Kidney tubule cell (primary cell): ENCODE measurements around the gene EEF2K.

Source experiments
- DNase-seq: peaks from one replicate; pipeline ENCODE4 v3.0.0-alpha.2; 2018; ENCODE audit warnings: low spot score

Gene EEF2K

DNA sequence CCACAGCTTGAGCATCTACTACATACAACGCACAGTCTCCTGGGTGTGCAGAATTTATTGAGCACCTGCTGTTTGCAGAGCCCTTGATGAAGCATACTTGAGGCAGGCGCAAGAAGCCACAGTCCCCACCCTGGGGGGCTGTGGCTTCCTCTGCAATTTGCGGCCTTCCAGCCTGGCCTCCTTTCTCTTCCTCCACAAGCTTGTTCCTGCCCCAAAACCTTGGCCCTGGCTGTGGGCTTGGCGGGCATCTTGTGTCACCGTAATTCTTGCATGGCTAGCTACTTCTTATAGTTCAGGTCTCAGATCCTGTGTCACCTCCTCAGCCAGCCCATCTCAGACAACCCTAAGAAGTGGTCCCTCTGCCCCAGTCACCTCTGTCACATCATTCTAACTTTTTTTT lies 47.2 kb downstream of the EEF2K start:
- DNase-seq: no peak

DNA sequence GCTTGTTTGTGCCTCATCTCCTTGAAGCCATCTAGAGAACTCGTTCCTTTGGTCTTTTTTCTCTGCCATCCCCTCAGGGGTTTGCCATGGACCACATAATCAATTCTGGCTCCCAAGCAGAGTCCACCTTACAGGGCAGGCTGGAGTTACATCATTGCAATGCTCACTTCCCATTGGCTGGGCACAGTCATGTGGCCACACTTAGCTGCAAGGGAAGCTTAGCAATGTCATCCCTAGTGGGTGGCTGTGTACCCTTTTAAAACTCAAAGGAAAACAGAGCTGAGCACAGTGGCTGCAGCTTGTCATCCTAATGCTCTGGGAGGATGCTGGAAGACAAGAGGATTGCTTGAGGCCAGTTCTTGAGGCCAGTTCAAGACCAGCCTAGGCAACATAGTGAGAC lies 49.3 kb downstream of the EEF2K start:
- no peak for DNase-seq

DNA sequence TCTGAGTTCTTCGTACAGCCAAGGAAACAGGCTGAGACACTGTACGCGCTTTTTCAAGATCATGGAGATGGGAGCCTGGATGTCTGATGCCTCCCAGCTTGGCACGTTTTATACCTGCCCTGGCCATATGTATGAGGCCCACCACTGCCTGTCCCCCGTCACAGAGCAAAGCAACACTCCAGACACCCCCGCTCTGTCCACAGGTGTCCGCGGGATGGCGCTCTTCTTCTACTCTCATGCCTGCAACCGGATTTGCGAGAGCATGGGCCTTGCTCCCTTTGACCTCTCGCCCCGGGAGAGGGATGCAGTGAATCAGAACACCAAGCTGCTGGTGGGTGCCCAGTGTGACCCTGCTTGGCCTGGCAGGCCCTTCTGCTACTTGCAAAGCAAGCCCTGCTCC lies 51.4 kb downstream of the EEF2K start:
- DNase-seq: no peak

DNA sequence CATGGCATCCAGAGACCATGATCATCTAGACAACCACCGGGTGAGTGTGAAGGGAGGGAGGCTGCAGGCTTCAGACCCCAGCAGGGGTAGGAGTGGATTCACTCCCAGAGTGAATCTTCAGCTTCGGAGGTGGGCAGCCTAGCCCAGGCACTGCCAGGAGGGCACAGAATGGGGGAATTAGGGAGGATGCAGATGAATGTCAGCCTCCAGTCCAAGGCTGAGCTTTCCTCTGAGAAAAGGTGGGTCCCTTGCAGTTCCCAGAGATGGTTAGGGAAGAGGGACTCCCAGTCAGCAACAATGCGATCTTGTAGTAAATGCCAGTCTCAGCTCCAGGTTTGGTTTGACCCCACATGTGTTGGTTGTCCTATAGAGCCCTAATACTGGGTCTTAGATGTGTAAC lies 54.4 kb downstream of the EEF2K start:
- no peak for DNase-seq

DNA sequence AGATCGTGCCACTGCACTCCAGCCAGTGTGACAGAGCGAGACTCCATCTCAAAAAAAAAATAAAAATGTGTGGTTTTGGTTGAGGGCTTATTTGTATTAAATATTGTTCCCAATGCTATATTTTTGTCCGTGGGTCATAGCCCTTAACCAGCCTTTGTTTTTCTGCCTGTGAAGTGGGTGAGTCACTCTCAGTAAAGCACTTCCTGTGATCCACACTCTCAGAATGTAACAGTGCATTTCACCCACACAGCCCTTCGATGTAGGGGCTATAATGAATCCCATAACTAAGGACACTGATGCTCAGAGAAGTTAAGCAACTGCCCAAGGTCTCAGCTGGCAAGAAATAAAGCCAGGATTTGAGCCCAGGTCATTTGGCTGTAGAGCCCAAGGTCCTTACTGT lies 56.4 kb downstream of the EEF2K start:
- DNase-seq: peak; percentile 12

DNA sequence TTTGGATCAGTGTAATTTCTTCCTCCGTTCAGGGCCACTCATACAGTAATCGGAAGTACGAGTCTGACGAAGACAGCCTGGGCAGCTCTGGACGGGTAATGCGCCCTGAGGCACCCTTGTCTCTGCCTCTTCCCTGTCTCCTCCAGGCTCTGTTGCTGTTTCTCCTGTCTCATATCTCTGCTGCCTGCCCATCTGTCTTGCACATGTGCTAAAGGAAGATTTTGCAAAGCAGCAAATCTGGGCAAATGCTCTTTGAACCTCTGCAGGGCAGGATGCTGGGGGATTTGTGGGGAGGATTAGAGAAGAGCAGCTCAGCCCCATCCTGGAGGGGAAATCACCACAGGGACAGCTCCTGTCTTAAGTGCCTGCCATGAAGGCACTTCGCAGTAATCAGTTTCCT lies 58.7 kb downstream of the EEF2K start:
- no peak for DNase-seq

DNA sequence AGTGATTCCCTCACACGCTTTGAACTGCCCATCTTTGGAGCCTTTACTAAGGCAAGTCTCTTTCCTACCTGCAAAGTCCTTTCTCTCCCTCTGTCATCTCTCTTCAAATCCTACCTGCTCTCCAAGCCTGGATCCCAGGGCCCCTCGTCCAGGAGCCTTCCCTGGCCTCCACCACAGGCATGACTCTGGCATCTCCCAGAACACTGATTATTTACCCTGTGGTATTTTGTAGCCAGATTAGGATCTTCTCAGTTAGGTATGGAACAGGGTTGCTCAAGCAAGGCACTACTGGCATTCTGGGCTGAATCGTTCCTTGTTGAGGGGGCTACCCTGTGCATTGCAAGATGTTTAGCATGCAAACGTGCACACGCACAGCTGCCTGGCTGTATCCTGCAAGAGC lies 59.3 kb downstream of the EEF2K start:
- no peak for DNase-seq

DNA sequence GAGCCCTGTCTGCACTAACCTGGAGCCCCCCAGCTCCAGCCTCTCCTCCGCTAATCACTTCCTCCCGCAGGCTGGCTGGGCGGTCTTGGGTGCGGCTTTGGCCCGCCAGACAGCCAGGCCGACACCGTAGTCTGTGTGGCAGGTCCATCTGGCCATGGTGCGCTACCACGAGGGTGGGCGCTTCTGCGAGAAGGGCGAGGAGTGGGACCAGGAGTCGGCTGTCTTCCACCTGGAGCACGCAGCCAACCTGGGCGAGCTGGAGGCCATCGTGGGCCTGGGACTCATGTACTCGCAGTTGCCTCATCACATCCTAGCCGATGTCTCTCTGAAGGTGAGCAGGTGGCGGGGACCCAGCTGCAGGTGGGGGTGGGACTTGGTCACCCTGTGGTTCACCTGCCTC lies 60.5 kb downstream of the EEF2K start:
- DNase-seq: no peak

DNA sequence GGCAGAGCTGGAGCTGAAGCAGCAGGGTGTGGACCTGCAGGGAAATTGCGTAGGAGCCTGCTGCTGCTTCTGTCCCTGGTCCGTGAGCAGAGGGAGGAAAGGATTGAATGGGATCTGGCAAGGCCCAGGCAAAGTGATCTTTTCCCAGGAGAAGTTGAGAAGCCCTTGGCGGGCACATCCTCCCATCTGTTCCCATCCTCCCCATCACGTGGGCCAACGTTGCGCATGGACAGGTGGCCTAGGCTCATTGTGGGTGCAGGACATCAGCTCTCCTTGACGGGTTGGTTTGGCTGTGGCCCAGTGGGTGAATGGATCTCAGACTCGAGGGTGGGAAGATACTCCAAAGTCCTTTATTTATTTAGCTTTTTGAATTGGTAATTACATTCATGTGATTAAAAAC lies 61.7 kb downstream of the EEF2K start:
- no peak for DNase-seq

DNA sequence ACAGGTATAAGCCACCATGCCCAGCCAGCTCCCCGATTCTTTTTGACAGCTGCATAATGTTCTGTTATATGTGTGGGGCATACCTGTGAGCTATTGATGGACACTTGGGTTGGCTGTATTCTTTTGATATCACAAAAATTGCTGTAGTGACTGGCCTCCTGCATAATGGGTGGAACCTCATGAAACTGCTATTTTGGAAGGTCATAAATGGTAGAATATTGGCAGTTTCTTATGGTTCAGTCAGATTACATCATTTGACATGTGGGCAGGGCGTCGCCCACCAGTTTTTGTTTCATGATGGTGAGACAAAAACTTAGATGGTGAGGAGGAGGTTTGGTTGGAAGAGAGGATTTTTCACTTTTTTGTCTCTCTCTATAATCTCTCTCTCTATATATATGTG lies 64.4 kb downstream of the EEF2K start:
- no peak for DNase-seq

DNA sequence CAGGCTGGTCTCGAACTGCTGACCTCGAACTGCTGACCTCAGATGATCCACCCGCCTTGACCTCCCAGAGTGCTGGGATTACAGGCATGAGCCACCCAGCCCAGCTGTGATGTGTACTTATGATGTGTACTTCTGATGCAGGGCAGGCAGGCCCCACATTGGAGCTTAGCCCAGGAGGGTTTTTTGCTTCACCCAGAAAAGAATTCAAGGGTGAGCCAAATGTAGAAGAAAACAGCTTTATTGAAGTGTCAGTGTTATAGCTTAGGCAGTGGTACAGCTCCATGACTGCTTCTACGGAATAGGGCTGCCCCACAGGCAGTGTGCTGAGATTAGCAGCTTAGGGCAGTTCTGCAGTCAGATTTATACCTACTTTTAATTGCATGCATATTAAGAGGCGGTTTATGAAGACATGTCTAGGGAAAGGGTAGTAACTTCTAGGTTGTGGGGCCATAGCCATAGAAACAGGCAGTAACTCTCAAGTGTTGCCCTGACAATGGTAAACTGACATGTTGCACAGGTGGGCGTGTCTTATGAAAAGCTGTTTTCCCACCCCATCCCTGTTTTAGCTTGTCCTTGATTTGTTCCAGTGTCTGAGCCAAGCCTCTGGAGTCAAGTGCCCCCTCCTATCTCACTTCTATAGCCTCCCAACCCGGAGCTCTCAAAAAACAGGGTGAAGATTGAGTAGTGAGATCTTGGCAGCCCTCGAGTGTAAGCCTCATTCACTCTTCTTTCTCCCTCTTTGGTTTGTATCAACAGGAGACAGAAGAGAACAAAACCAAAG lies 67.0 kb downstream of the EEF2K start:
- DNase-seq: no peak

DNA sequence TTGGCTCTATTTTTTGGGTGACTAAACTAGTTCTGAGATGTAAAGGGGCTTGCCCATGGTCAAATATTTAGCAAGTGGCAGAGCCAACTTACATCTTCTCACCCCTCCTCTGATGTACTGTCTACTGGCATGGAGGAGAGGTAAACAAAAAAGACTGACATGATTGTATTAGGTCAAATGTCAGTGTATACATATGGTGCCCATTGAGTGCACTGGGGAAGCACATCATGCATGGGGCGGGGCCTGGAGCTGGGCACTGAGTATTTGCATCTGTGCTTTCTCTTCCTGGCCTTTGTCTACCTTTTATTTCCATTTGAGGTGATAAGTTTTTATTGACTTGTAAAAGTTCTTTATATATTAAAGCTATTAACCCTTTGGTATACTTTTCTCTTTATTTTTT lies 68.8 kb downstream of the EEF2K start:
- DNase-seq: no peak

DNA sequence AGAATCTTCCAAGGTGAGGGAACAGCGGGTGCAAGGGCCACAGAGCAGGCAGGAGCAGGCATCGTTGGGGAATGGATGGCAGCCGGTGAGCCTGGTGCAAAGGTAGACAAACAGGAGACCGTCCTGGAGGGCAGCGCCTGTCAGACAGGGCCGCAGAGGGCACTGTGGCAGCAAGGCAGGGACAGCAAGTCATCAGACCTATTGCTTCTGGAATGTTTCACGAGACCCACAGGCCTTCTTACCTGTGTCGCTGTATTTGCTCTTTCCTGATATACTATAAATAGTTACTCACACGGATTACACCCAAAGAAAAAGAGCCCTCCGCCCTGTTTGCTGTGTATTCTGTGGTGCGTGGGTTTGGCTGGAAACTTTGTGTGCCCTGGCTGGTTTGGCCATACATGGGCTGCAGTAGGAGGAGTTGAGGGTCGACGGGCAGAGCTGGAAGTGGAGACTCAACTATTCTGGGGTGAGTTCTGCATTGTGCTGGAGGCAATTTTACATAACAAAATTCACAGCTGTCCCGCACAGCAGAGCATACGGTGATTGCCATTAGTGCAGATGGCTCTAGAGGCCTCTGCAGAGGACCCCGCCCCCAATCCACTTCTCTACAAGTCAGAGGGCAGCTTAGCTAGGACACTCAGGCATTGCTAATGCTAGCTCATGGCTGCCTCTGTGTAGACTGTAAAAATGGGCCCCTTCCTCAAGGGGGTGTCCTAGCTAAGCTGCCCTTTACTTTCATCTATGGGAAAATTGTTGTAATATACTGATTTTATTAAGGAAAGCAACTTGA lies 72.6 kb downstream of the EEF2K start:
- no peak for DNase-seq

DNA sequence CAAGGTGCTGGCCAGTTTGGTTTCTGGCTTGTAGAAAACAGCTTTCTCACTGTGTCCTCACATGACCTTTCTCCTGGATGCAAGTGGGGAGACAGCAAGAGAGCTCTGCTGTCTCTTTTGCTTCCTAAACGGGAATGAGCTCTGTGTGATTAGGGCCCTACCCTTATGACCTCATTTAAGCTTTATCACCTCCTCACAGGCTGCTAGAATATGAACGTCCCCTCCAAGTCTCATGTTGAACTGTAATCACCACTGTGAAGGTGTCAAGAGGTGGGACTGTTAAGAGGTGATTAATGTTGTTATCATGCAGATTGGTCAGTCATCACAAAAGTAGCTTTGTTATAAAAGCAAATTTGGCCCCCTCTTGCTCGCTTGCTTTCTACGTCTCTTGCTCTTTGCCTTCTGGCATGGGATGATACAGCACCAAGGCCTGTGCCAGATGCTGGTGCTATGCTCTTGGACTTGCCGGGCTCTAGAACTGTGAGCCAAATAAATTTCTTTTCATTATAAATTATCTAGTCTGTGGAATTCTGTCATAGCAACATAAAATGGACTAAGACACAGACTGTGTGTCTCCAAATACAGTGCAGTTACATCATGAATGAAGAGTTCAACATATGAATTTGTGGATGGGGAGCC lies 76.3 kb downstream of the EEF2K start:
- DNase-seq: no peak

DNA sequence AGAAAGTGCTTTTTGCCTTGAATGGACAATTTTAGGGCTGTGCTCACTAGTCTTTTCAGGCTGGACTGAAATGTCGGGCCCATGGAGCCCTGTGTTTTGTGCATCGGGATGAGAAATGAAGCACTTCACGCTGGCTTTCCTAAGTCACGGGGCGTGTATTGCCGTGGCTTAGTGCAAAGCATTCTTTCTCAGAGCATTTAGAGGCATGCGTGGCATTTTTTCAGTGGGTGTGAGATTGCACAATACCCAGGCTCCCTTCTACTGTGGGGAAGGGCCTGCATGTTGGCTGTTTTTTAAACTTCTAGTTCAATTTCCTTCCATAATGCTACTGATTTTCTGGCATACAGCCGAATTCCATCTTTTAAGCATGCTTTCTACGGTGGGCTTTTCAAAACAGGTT lies 78.6 kb downstream of the EEF2K start:
- no peak for DNase-seq

DNA sequence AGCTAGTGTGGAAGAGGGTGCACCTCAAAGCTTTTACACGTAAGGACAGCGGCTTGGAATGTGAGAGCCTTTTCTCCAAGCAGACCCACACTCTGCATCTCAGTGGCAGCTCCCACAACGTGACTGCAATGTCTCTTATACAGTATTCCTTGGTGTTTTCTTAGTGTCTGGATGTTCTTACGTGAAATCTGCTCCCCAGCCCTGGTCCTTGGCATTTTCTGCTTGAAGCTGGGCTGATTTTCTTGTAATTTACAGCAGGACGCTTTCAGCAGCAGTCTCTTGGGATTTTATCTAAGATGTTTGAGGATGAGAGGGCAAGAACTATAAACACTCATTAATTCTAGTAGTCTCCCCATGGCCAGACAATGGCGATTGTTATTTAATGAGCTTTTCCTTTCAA lies 79.0 kb downstream of the EEF2K start:
- DNase-seq: no peak

DNA sequence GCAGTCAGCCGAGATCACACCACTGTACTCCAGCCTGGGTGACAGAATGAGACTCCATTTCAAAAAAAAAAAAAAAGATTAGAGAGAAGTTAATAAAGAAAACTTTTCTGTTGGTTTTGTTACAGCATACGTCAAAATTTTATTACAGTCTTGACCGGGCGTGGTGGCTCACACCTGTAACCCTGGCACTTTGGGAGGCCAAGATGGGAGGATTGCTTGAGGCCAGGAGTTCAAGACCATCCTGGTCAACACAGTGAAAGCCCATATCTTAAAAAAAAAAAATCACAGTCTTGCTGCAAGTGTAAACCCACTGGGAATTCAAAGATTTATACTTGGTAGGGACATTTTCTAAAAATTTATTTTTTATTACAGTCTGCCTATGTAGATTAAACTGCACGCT lies 84.9 kb downstream of the EEF2K start:
- DNase-seq: no peak

DNA sequence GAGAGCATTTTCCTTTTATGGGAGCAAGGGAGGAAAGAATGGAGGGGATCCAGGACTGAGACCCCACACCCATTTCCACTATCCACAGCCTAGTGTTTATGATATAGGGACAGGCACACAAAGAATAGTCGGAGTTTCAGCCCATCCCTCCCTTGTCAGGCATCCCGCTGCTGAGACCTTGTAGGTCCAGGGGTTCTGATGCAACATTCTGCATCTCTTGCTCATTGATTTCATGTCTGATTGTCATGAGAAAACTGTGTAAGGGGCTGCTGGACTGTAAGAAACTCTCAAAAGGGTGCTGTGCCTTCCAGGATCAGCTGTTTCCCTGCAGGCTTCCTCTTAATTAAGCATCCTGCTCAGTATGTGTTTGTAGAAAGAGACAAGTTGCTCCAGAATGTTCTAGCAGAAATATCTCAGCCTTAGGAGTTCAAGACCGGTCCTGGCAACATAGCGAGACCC lies 85.8 kb downstream of the EEF2K start:
- DNase-seq: no peak

DNA sequence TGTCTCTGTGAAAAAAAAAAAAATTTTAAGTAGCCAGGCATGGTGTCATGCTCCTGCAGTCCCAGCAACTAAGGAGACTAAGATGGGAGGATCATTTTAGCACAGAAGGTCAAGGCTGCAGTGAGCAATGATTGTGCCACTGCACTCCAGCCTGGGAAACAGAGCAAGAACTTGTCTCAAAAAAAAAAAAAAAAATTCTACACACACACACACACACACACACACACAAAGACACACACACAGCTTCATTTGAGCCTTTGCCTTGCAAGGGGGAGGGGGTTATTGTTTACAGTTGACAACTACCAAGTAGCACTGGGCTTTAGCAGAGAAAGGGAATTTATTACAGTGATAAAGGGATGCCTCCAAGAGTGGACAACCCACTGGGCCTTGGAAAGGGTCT lies 86.2 kb downstream of the EEF2K start:
- no peak for DNase-seq

DNA sequence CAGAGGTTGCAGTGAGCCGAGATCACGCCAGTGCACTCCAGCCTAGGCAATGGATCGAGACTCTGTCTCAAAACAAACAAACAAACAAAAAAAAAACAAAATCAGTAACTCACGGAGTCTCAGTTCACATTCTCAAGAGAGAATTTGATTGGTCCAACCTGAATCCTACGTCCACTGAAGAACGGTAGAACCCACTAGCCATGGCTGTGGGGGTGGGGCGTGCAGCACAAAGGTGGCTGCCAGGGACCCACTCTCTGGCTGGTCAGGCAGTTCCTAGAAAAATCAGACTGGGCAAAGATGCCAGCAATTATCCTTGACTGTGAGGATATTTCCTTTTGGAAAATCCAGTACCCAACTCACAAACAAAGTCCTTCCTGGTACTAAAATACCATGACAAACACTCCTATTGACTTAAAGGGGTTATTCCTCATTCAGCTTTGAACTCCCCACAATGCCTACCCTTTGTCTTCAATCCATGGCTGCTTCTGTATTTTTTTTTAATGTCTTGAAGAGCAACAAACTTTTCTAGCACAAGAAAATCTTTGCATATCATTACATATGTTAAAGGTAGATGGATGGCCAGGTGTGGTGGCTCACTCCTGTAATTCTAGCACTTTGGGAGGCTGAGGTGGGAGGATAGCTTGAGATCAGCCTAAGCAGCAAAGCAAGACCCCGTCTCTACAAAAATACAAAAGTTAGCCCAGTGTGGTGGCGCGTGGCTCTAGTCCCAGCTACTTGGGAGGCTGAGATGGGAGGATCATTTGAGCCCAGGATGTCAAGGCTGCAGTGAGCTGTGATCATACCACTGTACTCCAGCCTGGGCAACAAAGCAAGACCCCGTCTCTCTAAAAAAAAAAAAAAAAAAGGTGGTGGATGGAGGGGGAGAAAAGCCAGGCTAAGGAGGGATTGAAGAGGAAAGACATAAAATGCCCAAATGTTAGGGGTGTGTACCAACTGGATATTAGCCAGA lies 87.3 kb downstream of the EEF2K start:
- DNase-seq: no peak

DNA sequence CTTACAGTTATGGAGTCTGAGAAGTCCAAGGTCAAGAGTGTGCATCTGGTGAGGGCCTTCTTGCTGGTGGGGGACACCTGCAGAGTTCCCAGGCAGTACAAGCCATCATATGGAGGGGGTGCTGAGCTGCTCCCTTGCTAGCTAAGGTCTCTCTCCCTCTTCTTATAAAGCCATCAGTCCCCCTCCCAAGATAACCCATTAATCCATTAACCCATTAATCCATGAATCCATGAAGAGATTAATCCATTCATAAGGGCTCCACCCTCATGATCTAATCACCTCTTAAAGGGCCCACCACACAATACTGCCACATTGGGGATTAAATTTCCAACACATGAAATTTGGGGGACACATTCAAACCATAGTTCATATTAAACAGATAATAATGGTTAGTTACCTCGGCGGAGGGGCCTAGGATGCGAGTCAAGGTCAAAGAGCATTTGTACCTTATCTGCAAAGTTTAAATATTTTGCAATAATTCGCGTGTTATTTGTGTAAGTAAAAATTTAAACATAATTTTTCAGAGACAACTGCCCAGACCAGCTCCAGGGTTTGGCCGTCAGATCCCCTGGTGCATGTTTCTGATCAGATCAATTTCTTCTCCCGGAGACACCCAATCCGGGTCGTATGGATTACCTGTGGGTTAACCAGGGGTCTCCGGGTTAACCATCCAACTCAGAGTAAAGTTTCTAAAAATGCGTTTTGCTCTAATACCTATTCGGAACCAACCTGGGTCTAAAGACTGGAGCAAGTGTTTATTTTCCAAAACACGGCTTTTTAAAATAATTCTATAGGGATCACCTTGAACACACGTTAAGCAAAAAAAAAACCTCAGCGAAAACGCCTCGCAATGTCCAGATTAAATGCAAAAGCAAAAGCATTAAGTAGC lies 90.4 kb downstream of the EEF2K start:
- peak; percentile 20 for DNase-seq
